Measurements from ENCODE around the gene RGS6.

Gene RGS6

DNA sequence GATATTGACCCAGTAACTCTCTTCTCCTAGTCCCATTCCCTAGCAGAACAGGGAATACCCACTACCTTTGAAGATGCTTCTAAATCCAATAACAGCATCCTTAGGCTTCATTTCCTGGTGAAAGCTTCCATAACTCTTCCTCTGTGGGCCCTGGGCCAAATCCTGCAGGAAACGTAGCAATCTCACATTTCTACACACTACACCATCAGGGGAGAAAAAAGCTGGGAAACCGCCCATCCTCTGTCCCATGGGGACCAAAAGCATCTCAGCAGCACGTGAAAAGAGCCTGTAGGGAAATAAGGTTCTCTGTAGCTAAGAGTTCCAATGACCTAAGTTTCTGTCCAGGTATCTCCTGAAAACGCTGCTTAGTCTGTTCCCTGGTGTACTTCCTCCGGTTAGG lies 621.4 kb downstream of the RGS6 start:
- DNase-seq (ENCODE audit: low spot score) = no peak

DNA sequence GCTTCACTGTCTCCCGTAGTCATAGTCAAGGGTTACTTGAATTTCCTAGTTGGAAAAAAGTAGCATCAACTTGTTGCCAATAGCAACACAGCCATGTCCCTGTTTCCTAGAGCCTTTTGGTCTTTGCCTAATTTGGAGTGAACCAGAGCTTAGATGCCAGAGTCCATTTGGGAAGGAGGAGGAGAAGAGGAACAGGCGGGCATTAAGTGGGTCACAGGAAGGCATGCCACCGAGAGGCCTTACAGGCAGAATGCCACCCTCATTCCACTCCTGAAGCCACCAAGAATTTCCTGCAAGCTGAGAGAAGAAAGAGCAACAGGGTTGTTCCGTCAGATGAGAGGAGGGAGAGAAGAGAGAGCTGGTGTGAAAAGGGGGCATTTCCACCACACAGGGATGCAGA lies 622.2 kb downstream of the RGS6 start:
- no peak for DNase-seq (ENCODE audit: low spot score)

DNA sequence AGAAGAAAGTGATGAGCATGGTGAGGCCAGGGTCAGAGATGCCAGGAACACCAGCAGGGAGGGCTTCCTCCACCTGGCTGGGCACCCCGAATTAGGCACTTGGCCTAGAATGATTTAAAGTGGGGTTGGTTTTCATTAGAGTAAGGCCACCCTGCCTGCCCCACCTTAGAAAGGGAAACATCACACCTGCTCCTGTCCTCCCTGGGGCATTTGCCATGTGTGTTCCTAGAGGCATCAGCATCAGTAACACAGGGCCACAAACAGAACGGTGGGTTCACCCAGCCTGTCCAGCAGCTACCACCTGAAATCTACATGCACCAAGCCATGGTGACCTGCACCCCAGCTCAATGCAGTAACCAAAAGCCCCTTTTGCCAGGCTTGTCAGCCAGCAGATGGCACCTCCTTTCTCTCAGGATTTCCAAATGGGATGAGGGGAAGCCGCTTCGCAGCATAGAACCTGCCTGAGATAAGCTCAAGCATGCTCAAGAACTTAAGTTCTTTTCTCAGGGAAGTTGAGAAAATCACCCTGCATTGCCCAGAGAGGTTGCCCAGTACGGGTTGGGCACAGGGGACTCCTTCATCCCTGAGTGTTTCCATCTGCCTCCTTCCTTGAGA lies 622.9 kb downstream of the RGS6 start:
- DNase-seq (ENCODE audit: low spot score) = no peak

GRCh38 chr14:72555609-72556000 lies 623.4 kb downstream of the RGS6 start:
- no peak for DNase-seq (ENCODE audit: low spot score)

DNA sequence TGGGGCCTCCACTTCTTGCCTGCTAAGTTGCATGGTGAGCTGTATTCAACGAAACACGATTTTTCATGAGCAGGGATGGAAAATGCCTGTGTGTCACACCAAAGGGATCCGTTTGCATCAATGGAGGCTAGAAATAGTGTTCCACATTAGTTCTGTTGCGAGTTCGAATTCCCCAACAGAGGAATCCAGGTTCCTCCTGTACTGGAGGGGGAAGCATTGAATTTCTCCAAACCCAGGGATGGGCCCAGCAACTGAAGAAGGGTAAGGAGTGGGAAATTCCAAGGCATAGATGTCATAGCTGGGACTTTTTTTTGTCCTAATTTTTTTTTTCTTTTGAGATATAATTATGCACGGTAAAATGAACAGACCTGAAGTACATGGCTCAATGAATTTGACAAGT lies 625.4 kb downstream of the RGS6 start:
- no peak for DNase-seq (ENCODE audit: low spot score)

GRCh38 chr14:72558721-72559120 lies 626.5 kb downstream of the RGS6 start:
- no peak for DNase-seq (ENCODE audit: low spot score)

DNA sequence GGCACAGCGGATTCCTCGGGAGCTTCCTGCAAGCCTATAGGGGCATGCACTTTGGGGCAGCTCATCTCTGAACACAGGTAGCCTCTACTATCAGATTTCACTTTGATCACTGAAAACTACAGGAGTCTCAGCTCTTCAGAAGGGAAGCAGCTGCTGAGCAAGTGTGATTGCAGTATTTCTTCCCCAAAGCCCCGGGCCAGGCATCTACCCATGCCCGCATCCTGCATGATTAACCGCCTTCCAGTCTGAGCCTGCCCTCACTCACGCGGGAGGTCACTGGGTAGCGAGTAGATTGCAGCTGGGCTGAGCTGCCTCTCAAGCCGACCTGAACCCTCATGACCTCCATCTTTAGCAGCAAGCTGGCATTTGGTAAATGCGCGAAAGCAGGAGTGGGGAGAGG lies 627.0 kb downstream of the RGS6 start:
- DNase-seq (ENCODE audit: low spot score) = no peak

DNA sequence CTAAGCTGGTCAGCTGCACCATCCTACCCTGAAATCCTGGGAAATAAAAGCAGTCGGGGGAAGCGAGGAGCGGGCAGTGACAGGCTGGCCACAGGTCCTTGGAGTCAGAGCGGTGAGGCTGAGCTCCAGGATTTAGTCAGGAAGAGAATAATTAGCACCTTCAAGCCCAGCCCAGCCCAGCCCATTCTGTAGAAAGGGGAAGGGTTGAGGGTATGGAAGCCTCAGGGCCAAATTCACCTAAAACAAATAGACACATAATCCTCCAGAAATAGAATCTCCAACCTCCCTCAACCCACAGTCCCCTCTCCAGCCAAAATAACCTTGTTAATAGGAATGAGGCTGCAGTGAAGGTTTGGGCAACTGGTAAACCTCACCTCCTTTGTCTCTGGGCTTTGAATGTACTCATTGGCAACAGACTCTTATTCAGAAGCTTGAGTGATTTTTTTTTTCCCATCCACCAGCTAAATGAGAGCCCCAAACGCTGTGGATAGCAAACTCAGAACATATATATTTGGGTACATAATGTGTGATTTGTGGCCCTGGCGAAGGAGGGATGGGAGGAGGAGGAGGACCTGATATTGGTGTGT lies 627.5 kb downstream of the RGS6 start:
- no peak for DNase-seq (ENCODE audit: low spot score)

DNA sequence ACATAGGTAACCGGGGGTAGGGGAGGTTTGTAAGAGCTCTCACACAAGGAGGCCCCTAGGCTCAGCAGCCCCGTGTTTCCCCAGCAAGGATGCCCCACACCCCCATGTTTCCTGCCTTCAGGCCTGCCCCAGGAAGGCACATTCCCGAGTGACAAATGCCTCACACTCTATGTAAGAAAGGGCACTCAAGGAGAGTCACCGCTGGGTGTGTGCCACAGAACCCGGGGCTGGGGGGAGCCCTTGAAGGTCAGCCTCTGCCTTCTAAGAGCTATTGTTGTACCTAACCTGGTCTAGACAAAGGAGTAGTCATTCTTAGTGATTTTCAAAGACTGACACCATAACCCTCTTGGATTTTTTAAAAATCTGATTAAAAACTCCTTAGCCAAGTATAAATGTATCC lies 628.1 kb downstream of the RGS6 start:
- DNase-seq (ENCODE audit: low spot score) = no peak

DNA sequence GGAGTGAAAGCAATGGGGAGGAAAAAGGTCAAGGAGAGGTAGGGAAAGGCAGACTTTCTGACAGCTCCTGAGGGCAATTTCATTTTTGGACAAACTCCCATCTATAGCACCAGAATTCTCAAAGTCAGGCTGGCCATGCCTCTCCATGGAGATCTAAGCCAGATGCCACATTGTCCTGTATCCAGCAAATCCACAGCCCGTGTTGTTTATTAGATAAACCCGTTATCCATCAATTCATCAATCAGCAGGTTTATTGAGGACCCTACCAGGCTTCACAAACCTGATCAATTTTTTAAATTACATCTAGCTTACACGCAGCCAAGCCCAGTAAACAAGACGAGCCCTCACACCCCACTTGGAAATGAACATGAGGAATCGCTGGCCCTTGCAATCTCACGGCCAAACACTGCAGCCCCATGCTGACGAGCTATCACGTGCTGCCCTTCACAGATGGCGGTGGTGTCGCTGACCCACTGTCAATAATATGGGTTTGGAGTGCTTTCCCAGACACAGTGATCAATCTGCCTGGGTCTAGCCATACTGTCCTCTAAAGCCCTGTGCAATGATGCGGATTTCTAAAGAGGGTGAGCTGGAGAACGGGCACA lies 628.8 kb downstream of the RGS6 start:
- no peak for DNase-seq (ENCODE audit: low spot score)

- no peak for DNase-seq (ENCODE audit: low spot score)
Observed at GRCh38 chr14:72562300-72562699, 630.1 kb downstream of the RGS6 start.

GRCh38 chr14:72563676-72564075 lies 631.4 kb downstream of the RGS6 start:
- DNase-seq (ENCODE audit: low spot score) = no peak

GRCh38 chr14:72565149-72565559 lies 632.9 kb downstream of the RGS6 start:
- DNase-seq (ENCODE audit: low spot score) = no peak

DNA sequence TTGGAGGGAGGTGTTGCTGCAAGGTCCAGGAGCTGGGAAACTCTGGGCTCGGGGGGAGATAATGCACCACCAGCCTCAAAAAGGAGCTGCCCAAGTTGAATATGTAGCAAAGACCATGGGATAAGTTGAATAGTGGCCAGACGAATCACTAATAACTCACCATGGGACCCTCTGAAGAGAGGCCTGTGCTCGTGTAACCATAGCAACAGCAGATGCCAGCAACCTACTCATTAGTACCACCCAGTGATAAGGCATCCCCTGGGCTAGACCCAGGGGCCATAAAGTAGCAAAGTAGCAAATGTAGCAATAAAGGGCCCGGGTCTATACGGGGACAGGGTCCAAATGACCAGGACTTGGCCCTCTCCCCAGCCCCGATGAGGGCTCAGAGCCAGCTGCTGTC lies 633.7 kb downstream of the RGS6 start:
- DNase-seq (ENCODE audit: low spot score) = no peak

- no peak for DNase-seq (ENCODE audit: low spot score)
Observed at GRCh38 chr14:72567226-72567625, 635.0 kb downstream of the RGS6 start.

GRCh38 chr14:72568296-72568992 lies 636.2 kb downstream of the RGS6 start:
- no peak for DNase-seq (ENCODE audit: low spot score)

DNA sequence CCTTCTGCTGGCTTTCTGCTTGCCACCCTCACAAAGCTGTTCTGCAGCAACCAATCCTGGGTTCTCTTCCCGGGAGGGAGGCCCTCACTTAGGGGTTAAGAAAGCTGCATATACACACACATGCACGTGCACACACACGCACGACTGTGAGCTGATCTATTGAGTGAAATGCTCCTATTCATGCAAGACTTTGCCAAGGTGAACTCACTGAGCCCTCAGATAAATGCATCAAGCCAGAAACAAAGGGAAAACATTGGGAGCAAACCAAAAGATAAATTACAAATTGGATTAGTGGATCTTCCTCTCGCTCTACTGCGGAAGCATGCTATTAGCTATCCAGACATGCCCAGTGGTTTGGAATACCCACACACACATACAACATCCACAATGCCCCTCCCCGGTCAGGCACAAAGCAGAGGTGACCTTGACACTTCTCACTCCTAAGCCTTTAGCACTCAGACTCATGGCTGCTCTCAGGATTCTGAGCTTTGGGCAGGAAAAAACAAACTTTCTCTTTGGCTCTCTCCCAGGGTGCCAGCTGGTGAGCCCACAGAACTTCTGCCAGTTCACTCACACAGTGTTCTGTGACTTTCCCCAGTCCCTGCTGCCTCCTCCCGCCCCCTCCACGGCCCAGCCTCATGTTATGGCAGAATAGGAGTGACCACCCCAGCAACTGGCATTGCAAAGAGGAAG lies 641.6 kb downstream of the RGS6 start:
- DNase-seq (ENCODE audit: low spot score) = no peak

GRCh38 chr14:72574715-72575114 lies 642.5 kb downstream of the RGS6 start:
- DNase-seq (ENCODE audit: low spot score) = no peak

GRCh38 chr14:72576258-72576657 lies 644.0 kb downstream of the RGS6 start:
- no peak for DNase-seq (ENCODE audit: low spot score)

DNA sequence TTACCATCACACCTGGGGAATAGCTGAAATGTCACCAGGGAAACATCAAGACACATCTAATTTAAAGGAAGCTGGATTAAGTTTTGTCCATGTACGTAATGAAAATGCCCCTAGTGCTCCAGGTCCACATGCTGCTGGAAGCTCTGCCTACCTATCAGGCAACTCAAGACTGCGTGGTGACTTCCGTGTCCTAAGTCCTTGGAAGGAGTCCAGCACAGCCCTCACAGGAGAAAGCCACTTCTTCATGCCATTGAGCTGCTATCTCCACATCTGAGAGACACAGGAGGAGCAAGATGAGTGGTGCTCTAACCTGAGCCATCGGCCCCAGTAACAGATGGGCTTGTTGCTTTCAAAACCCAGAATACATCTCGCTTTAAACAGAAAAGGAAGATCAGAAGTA lies 645.3 kb downstream of the RGS6 start:
- no peak for DNase-seq (ENCODE audit: low spot score)

- DNase-seq (ENCODE audit: low spot score) = no peak
Observed at GRCh38 chr14:72578514-72578913, 646.3 kb downstream of the RGS6 start.

GRCh38 chr14:72582582-72582981 lies 650.4 kb downstream of the RGS6 start:
- no peak for DNase-seq (ENCODE audit: low spot score)
